Renal cortex interstitium (tissue), 11 donors: ENCODE measurements around the gene FOXR1. TPM values are rescaled to one million over a fixed set of nuclear protein-coding genes. Genes with fewer than 3 reads are reported as not detected.
"Not testable (repeated sequence)": the region's sequence is repeated elsewhere in the genome, so short reads cannot be mapped to it uniquely, and the experiment has no call there.

Experiments
- DNase-seq, 11 donors: peaks; one replicate each; pipeline ENCODE4 v3.0.0-alpha.2; 2013; ENCODE audit warnings: low read depth in 9 of 11, low spot score in 4 of 11; ENCODE audit errors: extremely low read depth in 1 of 11
- polyA plus RNA-seq, 3 donors: library from polyadenylated mRNA; unstranded; fragments of 120-200 nt; gene quantifications; one replicate each; pipeline ENCODE4 v1.2.1, GENCODE V29; 2013; ENCODE audit not compliant: insufficient read length in 3 of 3

Gene FOXR1
- polyA plus RNA-seq, 3 donors = 0.14 TPM; not detected in 2

- DNase-seq = no peak
Observed at GRCh38 chr11:118939404-118939915, 32.1 kb upstream of the FOXR1 start.

- DNase-seq = no peak
Observed at GRCh38 chr11:118939953-118940598, 31.5 kb upstream of the FOXR1 start.

GRCh38 chr11:118947091-118947490, 24.5 kb upstream of the FOXR1 start:
- DNase-seq = no peak

GRCh38 chr11:118948000-118948399, 23.6 kb upstream of the FOXR1 start:
- no peak for DNase-seq

- no peak for DNase-seq
Observed at GRCh38 chr11:118953265-118953664, 18.3 kb upstream of the FOXR1 start.

- DNase-seq = not testable (repeated sequence)
Observed at GRCh38 chr11:118953976-118954375, 17.6 kb upstream of the FOXR1 start.

GRCh38 chr11:118956094-118956846, 15.3 kb upstream of the FOXR1 start, which contains the start of gene UPK2:
TSS of gene UPK2 (plus strand) at chr11:118956298. CDS start at chr11:118956351, 53 bp downstream.
- peak in 9 of 11 donors; percentile 57 to 77 (median 69) for DNase-seq

GRCh38 chr11:118956847-118957469, 14.6 kb upstream of the FOXR1 start:
- no peak for DNase-seq

GRCh38 chr11:118957549-118957948, 14.0 kb upstream of the FOXR1 start:
- no peak for DNase-seq

- no peak for DNase-seq
Observed at GRCh38 chr11:118957968-118958367, 13.6 kb upstream of the FOXR1 start.

- no peak for DNase-seq
Observed at GRCh38 chr11:118958577-118958976, 13.0 kb upstream of the FOXR1 start.

GRCh38 chr11:118961189-118961588, 10.4 kb upstream of the FOXR1 start:
- no peak for DNase-seq

GRCh38 chr11:118961591-118961990, 10.0 kb upstream of the FOXR1 start:
- no peak for DNase-seq

GRCh38 chr11:118969508-118969907, 2.1 kb upstream of the FOXR1 start:
- DNase-seq = not testable (repeated sequence)

GRCh38 chr11:118973985-118974384, 2.4 kb downstream of the FOXR1 start:
- DNase-seq = no peak

GRCh38 chr11:118975771-118976709, 4.5 kb downstream of the FOXR1 start:
- no peak for DNase-seq

- peak in 1 of 11 donors; percentile 14 for DNase-seq
Observed at GRCh38 chr11:118979434-118979833, 7.9 kb downstream of the FOXR1 start.

GRCh38 chr11:118980191-118980881, 8.8 kb downstream of the FOXR1 start:
- peak in 2 of 11 donors; percentile 24 to 39 for DNase-seq
